SK-N-MC (cell line): ENCODE data around the gene CDK7.

ENCODE experiments used
- EZH2 ChIP-seq: fragments of 200-600 bp; sonication (generic); IDR thresholded peaks from one replicate; pipeline ENCODE4 v1.6.1; 2017; ENCODE audit warnings: antibody characterized with exemption
- FOXP2 ChIP-seq: optimal IDR thresholded peaks from 2 replicates; pipeline ENCODE3; 2011; ENCODE audit warnings: mild to moderate bottlenecking, moderate library complexity; ENCODE audit not compliant: insufficient read depth; ENCODE audit errors: extremely low read length, control extremely low read depth
- POLR2AphosphoS5 ChIP-seq: IDR thresholded peaks from 2 replicates; pipeline ENCODE4 v1.6.1; 2012; ENCODE audit warnings: mild to moderate bottlenecking, low read depth, low read length, borderline replicate concordance

- TF ChIP-seq POLR2AphosphoS5 (no peak), FOXP2 (no peak), EZH2 (no peak)
Observed at GRCh38 chr5:69250593-69250992, 15.9 kb downstream of the CDK7 start.
